Suprapubic skin (tissue), 4 donors: ENCODE data around the gene PEX7.

ENCODE experiments used
- POLR2A ChIP-seq, 2 donors: fragments of 450-650 bp; IDR thresholded peaks; one replicate each; pipeline ENCODE4 v1.6.1; 2017; ENCODE audit warnings: antibody characterized with exemption in 2 of 2, mild to moderate bottlenecking in 2 of 2, moderate library complexity in 2 of 2
- POLR2AphosphoS5 ChIP-seq, 3 donors: sonication (generic); formaldehyde crosslinking; IDR thresholded peaks; one replicate each; pipeline ENCODE4 v1.6.1; 2017; ENCODE audit warnings: antibody characterized with exemption in 3 of 3
- TF ChIP-seq, protein P1 (sequence below), 2 donors: fragments of 200-600 bp in 1 of 2; fragments of 450-650 bp in 1 of 2; sonication (generic) in 1 of 2; IDR thresholded peaks; one replicate each; pipeline ENCODE4 v1.5.1; 2016 to 2019; ENCODE audit warnings: antibody characterized with exemption in 2 of 2, mild to moderate bottlenecking in 1 of 2, moderate library complexity in 1 of 2

GRCh38 chr6:136784910-136785746 is 37.3 kb upstream of the PEX7 start:
- TF ChIP-seq, protein P1, sequence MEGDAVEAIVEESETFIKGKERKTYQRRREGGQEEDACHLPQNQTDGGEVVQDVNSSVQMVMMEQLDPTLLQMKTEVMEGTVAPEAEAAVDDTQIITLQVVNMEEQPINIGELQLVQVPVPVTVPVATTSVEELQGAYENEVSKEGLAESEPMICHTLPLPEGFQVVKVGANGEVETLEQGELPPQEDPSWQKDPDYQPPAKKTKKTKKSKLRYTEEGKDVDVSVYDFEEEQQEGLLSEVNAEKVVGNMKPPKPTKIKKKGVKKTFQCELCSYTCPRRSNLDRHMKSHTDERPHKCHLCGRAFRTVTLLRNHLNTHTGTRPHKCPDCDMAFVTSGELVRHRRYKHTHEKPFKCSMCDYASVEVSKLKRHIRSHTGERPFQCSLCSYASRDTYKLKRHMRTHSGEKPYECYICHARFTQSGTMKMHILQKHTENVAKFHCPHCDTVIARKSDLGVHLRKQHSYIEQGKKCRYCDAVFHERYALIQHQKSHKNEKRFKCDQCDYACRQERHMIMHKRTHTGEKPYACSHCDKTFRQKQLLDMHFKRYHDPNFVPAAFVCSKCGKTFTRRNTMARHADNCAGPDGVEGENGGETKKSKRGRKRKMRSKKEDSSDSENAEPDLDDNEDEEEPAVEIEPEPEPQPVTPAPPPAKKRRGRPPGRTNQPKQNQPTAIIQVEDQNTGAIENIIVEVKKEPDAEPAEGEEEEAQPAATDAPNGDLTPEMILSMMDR (IDR thresholded peaks at IDR 0.05), result no peak
- no peak for TF ChIP-seq POLR2AphosphoS5 (IDR thresholded peaks at IDR 0.05)
- TF ChIP-seq POLR2A (IDR thresholded peaks at IDR 0.05), result no peak
